Upper lobe of left lung (tissue), 4 donors: Measurements from ENCODE around the gene NCBP3.
"Not testable (repeated sequence)": the region's sequence is repeated elsewhere in the genome, so short reads cannot be mapped to it uniquely, and the experiment has no call there.

ENCODE experiments used
- EP300 ChIP-seq, 4 donors: sonication (generic); formaldehyde crosslinking; IDR thresholded peaks; one replicate each; pipeline ENCODE4 v1.5.1; 2017; ENCODE audit warnings: antibody characterized with exemption in 4 of 4, control low read depth in 2 of 4
- POLR2A ChIP-seq, 4 donors: fragments of 450-650 bp; IDR thresholded peaks; one replicate each; pipeline ENCODE4 v1.5.1; 2016 to 2017; ENCODE audit warnings: antibody characterized with exemption in 4 of 4, mild to moderate bottlenecking in 2 of 4

- TF ChIP-seq POLR2A, EP300 (IDR thresholded peaks at IDR 0.05): not testable (repeated sequence)
Measured at GRCh38 chr17:3794152-3794551, 51.9 kb downstream of the NCBP3 start.
